GM03348 (cell line): ENCODE results near the gene PDZD8.
"Not testable (repeated sequence)": the region's sequence is repeated elsewhere in the genome, so short reads cannot be mapped to it uniquely, and the experiment has no call there.

Experiments
- DNase-seq: peaks from one replicate; pipeline ENCODE4 v3.0.0; 2012; ENCODE audit warnings: low spot score

PDZD8 gene

DNA sequence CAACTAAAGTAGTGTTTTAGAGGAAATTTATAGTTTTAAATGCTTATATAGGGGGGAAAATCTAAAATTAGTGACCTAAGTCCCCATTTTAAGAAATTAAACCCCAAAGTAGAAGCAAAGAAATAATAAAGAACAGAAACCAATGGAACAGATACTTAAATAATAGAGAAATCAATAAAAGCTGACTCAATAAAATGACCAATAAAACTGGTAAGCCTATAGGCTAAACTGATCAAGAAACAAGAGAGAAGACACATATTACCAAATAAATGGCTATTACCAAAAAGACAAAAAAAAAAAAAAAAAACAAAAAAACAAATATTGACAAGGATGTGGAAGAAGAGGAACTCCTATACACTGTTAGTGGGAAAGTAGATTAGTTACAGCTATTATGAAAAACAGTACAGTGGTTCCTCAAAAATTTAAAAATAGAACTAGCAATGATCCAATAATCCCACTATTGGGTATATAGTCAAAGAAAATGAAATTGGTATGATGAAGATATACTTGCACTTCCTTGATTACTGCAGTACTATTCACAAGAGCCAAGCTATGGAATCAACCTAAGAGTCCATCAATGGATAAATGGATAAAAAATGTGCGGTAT lies 81.1 kb downstream of the PDZD8 start:
- no peak for DNase-seq

DNA sequence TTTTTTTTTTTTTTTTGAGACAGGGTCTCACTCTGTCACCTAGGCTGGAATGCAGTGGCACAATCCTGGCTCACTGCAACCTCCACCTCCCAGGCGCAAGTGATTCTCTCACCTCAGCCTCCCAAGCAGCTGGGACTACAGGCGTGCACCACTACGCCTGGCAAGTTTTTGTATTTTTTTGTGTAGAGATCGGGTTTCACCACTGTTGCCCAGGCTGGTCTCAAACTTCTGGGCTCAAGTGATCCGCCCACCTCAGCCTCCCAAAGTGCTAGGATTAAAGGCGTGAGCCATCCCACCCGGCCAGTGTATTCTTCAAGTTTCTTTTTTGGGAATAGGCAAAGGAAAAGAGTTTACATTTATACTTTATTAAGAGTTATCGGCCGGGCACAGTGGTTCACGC lies 84.4 kb downstream of the PDZD8 start:
- not testable (repeated sequence) for DNase-seq

DNA sequence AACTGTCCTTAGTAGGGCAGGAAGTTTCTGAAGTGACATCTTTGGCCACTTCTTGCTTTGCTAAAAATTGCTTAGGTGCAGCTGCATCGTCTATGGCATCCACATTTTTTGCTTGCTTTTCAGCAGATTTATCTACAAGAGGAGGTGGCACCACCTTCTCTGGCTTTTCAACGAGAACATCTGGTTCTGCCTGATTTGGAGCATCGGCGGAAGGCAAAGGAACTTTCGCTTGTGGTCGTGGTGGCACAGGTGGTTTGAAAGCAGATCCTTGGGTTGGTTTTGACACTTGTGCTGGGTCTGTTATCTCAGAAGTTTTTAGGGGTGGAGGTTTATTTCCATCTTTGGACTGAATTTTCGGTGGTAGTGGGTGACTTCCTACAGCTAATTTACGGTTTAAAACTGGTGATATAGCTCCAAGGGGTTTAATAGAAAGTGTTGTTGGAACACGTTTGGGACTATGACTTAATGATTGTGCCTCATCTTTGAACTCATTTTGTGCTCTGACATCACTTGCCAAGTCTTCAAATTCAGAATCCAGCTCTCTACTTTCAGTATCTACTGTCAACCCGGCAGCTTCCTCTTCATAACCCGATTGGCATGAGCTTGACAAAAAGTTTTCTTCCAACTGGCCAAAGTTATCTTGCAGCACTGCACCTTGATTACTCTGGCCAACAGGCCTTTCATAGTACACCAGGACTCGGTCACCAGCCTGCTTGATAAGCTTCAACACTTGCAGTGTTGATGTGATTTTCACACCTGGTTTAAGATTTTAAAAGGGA lies 90.3 kb downstream of the PDZD8 start:
- no peak for DNase-seq

DNA sequence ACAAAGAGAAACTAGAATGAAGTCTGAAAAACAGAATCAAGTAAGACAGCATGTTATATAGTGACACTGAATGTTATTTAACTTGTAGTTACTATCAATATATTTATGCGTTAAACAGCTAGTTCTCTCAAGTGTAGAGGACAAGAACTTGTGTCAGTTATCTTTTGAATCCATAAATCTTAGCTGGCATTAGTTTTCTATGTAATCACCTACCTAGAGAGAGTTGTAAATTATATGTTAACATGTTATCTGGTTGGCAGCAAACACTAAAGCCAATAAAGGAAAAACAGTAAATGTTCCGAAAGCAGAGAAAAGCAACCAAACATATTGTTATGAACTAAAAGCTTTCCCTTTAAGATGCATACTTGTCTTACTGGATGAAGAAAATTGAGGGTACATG lies 97.6 kb downstream of the PDZD8 start:
- DNase-seq = no peak

DNA sequence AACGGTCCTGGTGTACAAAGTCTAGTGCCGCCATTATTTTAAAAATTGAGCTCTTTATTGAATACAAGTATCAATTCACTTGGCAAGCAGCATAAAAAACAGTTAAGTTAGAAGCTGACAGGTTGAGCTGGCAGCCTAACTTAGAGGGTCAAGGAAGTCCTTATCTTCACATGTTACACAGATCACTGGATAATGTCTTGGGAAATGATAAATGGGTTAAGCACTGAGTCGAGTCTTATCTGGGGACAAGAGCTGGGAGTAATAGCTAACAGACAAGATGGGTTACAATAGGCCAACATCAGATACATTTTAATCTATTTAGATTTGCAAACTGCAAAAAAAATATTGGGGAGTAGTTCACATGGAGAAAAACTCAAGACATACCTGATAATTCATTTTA lies 100.1 kb downstream of the PDZD8 start:
- no peak for DNase-seq

DNA sequence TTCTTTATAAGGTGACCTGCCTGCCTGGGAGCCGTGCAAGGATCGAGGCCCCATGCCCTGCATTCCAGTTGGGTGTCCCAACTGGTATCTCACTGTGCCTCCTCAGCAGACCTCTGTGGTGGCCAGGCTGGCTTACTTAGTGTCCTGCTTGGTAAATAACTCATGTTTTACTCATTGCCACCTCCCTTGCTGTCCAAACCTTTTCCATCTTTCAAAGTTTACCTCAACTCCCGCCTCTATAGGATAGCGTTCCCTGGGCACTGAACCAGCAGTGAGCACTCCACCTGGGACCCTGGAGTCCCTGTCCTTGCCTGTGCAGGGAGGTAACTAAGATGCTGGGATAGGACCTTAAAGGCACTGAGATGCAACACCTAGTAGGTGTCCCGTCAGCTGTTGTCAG lies 100.7 kb downstream of the PDZD8 start:
- DNase-seq = no peak

DNA sequence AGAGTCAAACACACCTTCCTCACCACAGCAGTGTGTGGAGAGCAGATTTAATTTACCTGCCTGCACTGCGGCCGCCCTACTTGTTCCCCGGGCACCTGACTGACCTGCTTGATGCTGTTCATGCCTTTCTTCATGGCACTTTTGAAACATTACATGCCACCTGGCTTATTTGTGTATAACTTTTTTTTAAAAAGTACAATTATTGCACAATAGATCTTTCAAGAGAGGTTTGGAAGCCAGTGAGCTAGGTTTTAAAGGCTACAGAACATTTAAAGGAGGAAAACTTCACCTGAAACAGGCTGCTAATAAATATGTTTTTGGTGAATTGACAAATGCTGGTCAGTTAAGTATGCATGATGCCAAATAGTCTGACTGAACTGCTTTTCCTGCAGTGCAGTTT lies 101.3 kb downstream of the PDZD8 start:
- no peak for DNase-seq

DNA sequence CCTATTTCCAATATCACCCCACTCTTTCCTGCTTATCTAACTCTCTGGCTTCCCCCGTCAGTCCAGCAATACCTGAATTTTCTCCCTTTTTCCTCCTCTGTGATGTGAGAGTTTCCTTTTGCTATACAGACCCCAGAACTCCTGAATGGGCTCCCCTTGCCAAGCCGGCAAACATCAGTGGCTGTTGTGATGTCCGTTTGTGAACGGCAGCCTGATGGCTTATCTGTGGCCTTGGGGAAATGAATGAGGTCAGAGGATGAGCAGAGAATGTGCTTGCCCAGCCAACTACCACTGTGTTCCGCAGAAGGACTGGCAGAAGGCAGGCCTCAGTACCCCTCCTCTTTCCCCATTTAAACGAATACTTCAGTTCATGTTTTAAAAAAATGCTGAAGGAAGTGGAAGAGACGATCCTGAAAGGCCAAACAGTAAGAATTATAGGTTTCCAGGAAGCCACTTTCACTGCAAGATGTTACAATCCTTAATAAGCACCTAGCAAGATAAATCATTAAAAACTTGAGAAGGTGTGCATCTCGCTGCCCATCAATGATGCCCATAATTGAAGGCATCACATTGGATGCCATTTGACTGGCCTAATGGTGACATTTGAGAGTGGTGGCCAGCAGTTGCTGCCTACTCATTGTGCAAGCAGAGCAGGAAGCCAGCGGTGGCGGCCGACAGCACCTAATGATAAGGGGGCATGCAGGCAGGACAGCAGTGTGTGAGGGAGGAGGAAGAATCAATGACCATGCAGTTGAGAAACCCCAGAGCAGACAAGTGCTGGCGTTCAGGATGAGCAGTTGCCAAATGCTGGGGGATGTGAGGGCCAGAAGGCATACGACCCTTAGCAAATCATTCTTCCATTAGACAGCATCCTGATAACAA lies 102.8 kb downstream of the PDZD8 start:
- no peak for DNase-seq

DNA sequence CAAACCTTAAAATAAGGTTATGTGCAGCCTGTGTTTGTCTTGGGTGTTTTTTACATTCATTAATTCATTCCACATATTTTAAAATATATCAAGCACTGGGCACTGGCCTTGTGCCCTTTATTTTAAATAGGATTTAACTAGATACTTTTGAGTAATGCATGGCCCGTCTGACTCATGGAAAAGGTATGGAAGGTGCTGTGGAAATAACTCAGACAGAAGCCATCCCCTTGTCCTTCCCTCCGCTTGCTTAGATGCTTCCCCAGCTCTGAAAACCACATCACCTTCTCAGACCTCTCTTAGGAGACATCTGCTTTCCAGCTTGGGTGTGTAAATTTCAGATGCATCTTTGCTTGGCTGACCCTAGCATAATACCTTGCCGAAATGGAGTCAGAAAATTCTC lies 103.8 kb downstream of the PDZD8 start:
- no peak for DNase-seq

DNA sequence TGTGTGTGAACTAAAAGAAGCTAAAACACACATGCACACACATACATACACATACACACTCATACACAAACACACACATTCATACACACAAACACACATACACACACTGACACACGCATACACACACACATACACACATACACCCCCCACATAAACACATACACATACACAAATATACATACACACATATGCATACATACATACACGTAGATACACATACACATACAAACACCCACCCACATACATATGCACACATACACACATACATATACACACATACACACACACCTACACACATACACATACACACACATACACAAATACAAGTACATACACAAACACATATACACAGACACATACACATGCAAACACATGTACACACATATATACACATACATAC lies 106.3 kb downstream of the PDZD8 start:
- DNase-seq = no peak

DNA sequence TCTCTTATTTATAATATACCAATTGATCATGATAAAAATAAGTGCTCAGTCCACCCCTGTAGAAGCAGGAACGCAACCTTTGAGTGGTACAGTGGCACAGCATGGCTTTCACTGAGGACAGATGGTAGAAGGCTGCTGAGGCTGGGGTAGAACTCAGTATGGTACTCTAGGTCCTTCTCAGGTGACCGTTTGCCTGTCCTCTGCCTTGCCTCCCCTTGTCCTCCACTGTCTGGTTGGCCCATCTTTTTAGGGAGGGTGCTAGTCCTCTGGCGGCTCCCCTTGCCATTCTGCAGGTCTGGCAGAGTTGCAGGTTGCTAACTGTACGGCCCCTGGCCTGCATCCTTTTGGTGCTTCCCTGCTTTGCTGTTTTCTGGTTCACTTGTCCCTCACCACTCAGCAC lies 107.0 kb downstream of the PDZD8 start:
- no peak for DNase-seq

DNA sequence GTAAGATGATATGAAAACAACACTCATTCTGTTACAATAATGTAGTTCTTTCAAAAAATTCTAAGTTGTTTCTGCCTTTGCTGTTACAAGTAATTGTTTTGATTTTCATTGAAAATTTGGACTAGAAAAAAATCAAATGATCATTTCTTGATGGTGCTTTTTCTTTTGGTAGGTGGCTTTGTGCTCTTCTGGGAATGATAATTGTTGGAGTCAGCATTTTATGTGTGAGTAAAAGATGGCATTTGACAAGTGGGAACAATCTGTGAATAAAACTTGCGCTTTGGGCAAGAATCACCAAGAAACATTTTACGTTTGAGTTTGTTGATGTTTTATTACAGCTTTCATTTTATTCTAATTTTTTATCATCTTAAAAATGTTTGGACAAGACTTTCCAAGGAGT lies 108.4 kb downstream of the PDZD8 start:
- no peak for DNase-seq

DNA sequence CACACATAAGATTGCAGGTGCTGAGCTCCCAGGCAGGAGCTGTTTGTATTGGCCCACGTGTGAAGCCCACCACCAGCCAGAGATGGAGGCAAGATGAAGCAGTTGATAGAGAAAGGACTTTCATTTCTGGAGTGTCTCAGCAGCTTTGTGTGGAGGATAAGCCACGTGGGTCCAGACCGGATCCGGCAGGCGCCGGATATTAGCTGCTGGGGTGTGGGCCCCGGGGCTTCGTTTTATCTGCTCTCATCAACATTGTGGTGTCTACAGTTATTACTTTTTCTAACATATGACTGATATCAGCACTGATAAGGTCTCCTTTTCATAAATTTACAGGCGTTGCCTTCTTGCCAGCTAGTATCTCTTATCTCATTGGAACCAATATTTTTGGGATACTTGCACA lies 108.8 kb downstream of the PDZD8 start:
- no peak for DNase-seq

DNA sequence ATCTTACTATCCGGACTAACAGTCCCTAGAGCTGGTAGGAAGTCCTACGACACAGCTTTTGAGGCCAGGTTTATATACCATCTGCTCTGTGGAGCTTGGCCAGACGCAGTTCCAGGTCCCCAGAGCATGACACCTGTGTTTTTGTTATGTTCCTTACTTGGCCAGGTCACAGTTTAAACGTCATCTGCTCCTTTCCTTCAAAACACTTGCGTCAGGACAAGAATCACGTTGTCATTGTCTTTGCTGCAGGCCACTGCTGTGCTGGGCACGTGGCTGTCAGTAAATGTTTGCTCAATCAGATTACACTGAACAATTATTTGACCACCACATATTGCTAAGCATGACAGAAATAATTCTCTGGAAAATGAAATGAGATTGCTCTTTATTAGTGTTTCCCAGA lies 110.5 kb downstream of the PDZD8 start:
- DNase-seq = no peak

DNA sequence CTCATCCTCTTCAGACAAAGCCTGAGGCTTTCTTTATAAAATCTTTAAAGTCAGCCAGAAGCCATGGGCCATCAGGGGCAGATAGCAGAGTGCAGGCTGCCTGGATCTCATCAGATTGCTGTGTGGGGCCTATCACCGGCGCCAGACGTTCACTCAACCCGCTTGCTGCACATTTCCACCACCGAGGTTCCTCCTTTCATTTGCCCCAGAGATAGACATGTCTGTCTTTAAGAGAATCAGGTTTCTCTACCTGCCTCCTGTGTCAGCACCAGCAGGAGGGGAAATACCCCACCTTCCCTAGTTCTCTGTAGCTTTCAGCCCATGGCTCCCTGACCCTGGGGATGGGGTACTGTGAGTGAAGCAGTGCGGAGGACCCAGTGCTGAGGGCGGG lies 112.3 kb downstream of the PDZD8 start:
- no peak for DNase-seq

DNA sequence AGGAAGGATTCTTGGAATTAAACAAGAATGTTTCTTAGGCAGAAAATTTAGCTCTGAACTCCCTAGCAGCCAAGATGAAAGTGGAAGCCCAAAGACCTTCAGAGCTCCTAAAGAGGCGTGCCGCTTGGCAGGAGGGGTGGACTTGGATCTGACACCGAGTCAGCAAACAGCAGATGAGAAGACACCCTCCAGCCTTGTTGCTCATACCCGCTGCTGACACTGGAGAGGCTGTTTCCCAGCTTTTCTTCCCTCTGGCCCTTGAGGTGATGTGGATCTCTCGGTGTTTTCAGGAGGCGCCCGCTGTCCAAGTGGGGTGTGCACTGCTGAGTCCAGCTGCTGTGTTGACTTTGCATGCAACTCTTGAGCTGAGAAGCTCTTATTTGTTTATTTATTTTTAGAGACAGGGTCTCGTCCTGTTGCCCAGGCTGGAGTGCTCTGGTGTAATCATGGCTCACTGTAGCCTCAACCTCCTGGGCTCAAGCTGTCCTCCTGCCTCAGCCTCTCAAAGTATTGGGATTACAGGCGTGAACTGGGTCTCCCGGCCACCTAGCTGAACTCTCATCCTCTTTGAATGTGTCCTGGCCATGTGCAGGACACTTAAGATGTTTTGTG lies 112.8 kb downstream of the PDZD8 start:
- no peak for DNase-seq

DNA sequence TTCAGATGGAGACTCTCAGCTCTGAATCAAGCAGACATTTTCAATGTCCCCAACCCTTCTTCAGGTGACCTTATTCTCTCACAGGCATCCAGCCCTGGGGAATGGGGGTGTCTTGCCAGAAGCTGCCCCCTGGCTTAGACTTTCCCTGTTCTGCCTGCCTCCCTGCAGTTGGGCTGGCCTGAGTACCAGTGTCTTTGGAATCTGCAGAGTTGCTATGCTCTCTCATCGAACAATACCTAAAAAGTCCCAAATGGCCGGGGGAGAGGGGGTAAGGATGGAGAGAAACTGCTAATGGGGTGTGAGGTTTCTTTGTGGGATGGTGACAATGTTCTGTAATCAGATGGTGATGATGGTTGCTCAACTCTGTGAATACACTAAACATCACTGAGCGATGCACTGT lies 113.7 kb downstream of the PDZD8 start:
- no peak for DNase-seq

DNA sequence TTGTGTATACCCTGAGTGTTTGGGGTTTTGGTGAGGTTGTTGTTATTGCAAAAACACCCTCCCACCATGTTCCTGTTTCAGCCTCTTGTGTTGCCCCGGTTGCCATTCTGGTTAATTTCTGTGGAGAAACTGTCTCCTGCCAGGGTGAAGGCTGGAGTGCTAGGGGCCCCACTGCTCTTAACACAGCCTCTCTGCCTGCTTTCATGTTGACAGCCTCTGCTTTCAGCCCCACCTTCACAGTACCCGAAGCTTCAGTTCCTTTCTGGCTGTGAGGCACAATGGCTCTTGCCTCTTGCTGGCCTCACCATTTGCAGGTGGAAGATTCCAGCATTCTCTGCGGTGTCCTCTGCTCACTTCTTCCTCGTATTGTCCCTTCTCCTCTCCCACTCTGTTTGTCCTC lies 115.2 kb downstream of the PDZD8 start:
- no peak for DNase-seq

DNA sequence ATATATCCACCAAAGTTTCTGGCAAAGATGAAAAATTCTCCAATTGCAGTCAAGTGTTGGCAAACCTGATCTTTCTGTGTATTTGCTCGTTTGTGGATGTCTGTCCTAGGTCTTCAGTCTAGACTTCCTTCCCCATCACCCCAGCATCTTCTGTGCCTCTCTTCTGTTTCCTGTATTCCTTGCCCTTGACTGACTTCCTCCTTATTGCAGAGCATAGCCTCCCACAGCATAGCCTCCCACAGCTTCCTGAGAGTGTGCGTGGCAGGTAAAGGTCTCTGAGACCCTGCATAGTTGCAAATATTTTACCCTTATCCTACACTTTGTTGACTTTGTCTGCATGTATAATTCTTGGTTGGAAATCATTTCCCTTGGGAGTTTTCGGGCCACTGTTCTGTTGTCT lies 116.0 kb downstream of the PDZD8 start:
- DNase-seq = no peak

DNA sequence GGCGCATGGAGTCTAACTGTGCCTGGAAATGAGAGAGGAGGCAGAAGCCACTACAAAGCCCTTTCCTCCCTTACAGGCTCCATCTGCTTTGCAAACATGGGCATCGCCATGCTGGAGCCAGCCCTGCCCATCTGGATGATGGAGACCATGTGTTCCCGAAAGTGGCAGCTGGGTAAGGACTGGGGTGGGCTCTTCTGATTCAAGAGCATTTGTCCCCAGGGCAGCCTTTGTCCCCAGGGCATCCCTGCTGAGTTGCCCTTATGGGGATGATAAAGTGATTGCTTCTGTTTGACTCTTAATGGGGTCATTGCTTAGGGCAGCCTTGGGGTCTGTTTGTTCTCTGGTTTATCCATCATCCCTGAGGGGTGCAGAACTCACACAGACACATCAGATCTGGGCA lies 117.5 kb downstream of the PDZD8 start:
- DNase-seq = no peak

DNA sequence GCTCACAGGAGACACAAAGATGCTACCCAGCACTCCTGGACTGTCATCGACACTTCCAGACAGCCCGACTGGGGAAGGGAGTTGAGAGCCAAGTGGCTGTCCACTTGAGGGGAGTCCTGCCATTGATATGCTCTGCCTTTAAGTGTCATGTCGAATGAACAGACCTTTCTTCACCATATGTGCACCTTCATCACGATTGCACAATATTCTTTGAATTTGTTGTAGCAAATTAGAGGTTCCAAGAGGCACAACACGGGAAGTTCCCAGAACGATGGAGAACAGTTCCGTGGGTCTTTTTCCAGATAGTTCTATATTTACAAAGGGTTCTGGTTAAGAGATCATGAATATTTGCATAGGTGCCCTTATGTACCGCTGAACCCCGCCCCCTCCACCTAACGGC lies 118.3 kb downstream of the PDZD8 start:
- no peak for DNase-seq

DNA sequence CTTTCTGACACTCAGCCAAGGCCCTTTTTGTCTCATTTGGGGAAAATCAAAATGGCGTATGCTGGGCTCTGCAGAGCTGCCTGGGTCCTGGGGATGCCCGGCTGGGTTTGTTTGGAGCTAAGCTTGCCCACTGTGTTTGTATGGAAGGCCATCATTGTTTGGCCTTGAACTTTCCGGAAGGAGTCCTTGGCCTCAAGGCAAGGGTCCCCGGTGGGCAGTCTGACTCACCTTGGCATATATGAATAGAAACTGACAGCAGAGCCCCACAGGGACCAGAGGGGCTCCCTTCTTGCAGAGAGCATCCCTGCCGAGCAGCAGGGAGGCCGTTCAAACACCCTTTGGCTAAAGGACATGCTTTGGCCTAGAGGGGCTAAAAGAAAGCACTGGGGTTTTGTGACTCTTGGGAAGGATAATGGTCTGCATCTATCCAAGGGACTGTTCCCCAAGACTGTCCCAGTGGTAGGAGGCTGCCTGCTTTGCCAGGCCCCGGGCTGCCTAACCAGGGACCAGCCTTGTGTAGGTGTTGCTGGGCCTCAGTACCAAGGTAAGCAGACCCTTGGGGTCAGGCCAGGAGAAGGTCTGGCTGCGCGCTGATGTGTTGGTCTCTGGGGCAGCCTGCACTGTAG lies 119.3 kb downstream of the PDZD8 start:
- DNase-seq = no peak
